H9 (cell line): ENCODE measurements around the gene CRHR1. TPM values are rescaled to one million over a fixed set of nuclear protein-coding genes. Genes with fewer than 3 reads are reported as not detected.

Experiments used
- DNase-seq: peaks from one replicate; pipeline ENCODE4 v3.0.0-alpha.2; 2017
- H2AFZ ChIP-seq: one replicate; pipeline ENCODE4 v1.6.1; 2013; ENCODE audit warnings: mild to moderate bottlenecking, low read length, control low read depth, moderate library complexity
- H2AK5ac ChIP-seq: 2 replicates; pipeline ENCODE4 v1.6.1; 2013; ENCODE audit warnings: low read length, control low read depth, mixed read lengths; ENCODE audit not compliant: insufficient read length
- H2BK120ac ChIP-seq: one replicate; pipeline ENCODE4 v1.6.1; 2013; ENCODE audit warnings: low read depth, mild to moderate bottlenecking, low read length, control low read depth, inconsistent platforms; ENCODE audit not compliant: poor library complexity, severe bottlenecking
- H2BK12ac ChIP-seq: 2 replicates; pipeline ENCODE4 v1.6.1; 2013; ENCODE audit warnings: low read length, control low read depth, mixed read lengths, low read depth; ENCODE audit not compliant: insufficient read length
- H2BK15ac ChIP-seq: 2 replicates; pipeline ENCODE4 v1.6.1; 2013; ENCODE audit warnings: low read depth, low read length, control low read depth
- H2BK20ac ChIP-seq: one replicate; pipeline ENCODE4 v1.6.1; 2013; ENCODE audit warnings: low read depth, mild to moderate bottlenecking, low read length, control low read depth, inconsistent platforms; ENCODE audit not compliant: poor library complexity, severe bottlenecking
- H2BK5ac ChIP-seq: 2 replicates; pipeline ENCODE4 v1.6.1; 2013; ENCODE audit warnings: low read length, control low read depth, mixed read lengths; ENCODE audit not compliant: insufficient read length
- H3K14ac ChIP-seq: 2 replicates; pipeline ENCODE4 v1.6.1; 2013; ENCODE audit warnings: low read length, control low read depth; ENCODE audit not compliant: insufficient read depth
- H3K18ac ChIP-seq: 2 replicates; pipeline ENCODE4 v1.6.1; 2013; ENCODE audit warnings: low read depth, mild to moderate bottlenecking, mixed read lengths, low read length, control low read depth; ENCODE audit not compliant: insufficient read length
- H3K23ac ChIP-seq: 2 replicates; pipeline ENCODE4 v1.6.1; 2013; ENCODE audit warnings: low read length, control low read depth, mixed read lengths, low read depth; ENCODE audit not compliant: insufficient read length
- H3K23me2 ChIP-seq: 2 replicates; pipeline ENCODE4 v1.6.1; 2013; ENCODE audit warnings: low read depth, mild to moderate bottlenecking, mixed read lengths, low read length, control low read depth; ENCODE audit not compliant: insufficient read length, poor library complexity, severe bottlenecking
- H3K27ac ChIP-seq: 2 replicates; pipeline ENCODE4 v1.5.1; 2013; ENCODE audit warnings: low read length, control low read depth, mixed read lengths, low read depth; ENCODE audit not compliant: insufficient read length
- H3K27me3 ChIP-seq: 2 replicates; pipeline ENCODE4 v1.6.1; 2013; ENCODE audit warnings: low read length, control low read depth, inconsistent platforms; ENCODE audit not compliant: insufficient read depth
- H3K4ac ChIP-seq: 2 replicates; pipeline ENCODE4 v1.6.1; 2013; ENCODE audit warnings: low read depth, mild to moderate bottlenecking, control low read depth, inconsistent platforms, low read length, moderate library complexity
- H3K4me1 ChIP-seq: 2 replicates; pipeline ENCODE4 v1.6.1; 2013; ENCODE audit warnings: low read length, control low read depth, inconsistent platforms; ENCODE audit not compliant: insufficient read depth
- H3K4me2 ChIP-seq: 2 replicates; pipeline ENCODE4 v1.6.1; 2013; ENCODE audit warnings: low read length, control low read depth, mixed read lengths; ENCODE audit not compliant: insufficient read length, insufficient read depth
- H3K56ac ChIP-seq: 2 replicates; pipeline ENCODE4 v1.6.1; 2013; ENCODE audit warnings: low read depth, mild to moderate bottlenecking, mixed read lengths, low read length, control low read depth; ENCODE audit not compliant: insufficient read length
- H3K79me1 ChIP-seq: 2 replicates; pipeline ENCODE4 v1.6.1; 2013; ENCODE audit warnings: low read depth, mild to moderate bottlenecking, moderate library complexity, low read length, control low read depth, inconsistent platforms; ENCODE audit not compliant: insufficient read depth, poor library complexity, severe bottlenecking
- H3K79me2 ChIP-seq: 2 replicates; pipeline ENCODE4 v1.6.1; 2013; ENCODE audit warnings: low read length, control low read depth, inconsistent platforms; ENCODE audit not compliant: insufficient read depth
- H3K9ac ChIP-seq: 2 replicates; pipeline ENCODE4 v1.6.1; 2013; ENCODE audit warnings: low read length, control low read depth, mixed read lengths; ENCODE audit not compliant: insufficient read length; ENCODE audit errors: extremely low read depth
- H3K9me3 ChIP-seq: one replicate; pipeline ENCODE4 v1.6.1; 2013; ENCODE audit warnings: low read depth, low read length, inconsistent platforms; ENCODE audit not compliant: control insufficient read depth
- H3T11ph ChIP-seq: one replicate; pipeline ENCODE4 v1.6.1; 2013; ENCODE audit warnings: mild to moderate bottlenecking, low read length, control low read depth, inconsistent platforms
- H4K20me1 ChIP-seq: one replicate; pipeline ENCODE4 v1.6.1; 2013; ENCODE audit not compliant: control insufficient read depth, insufficient read length, insufficient read depth
- H4K5ac ChIP-seq: 2 replicates; pipeline ENCODE4 v1.6.1; 2013; ENCODE audit warnings: low read depth, mild to moderate bottlenecking, mixed read lengths, low read length, control low read depth; ENCODE audit not compliant: insufficient read length
- H4K8ac ChIP-seq: replicated peaks from 2 replicates; pipeline ENCODE4 v1.6.1; 2013; ENCODE audit warnings: low read length, control low read depth, mixed read lengths, low read depth; ENCODE audit not compliant: insufficient read length
- H4K91ac ChIP-seq: 2 replicates; pipeline ENCODE4 v1.6.1; 2013; ENCODE audit warnings: low read depth, mild to moderate bottlenecking, moderate library complexity, mixed read lengths, low read length, control low read depth; ENCODE audit not compliant: insufficient read length
- H3K27ac Mint-ChIP-seq, 3 experiments: 2 replicates in 2 of 3; 3 replicates in 1 of 3; pipeline ENCODE4 v1.8.0; 2020 to 2021; ENCODE audit warnings: mixed read lengths in 3 of 3, mild to moderate bottlenecking in 1 of 3, moderate library complexity in 1 of 3
- H3K27me3 Mint-ChIP-seq: 2 replicates; pipeline ENCODE4 v1.8.0; 2021; ENCODE audit warnings: low read depth, mild to moderate bottlenecking, moderate library complexity, mixed read lengths
- H3K36me3 Mint-ChIP-seq, 3 experiments: 2 replicates in 2 of 3; 3 replicates in 1 of 3; pipeline ENCODE4 v1.8.0; 2020 to 2021; ENCODE audit warnings: low read depth in 3 of 3, mixed read lengths in 3 of 3; ENCODE audit not compliant: insufficient read depth in 1 of 3
- H3K4me1 Mint-ChIP-seq, 2 experiments: 2 replicates each; pipeline ENCODE4 v1.8.0; 2020; ENCODE audit warnings: mixed read lengths in 2 of 2
- H3K4me3 Mint-ChIP-seq, 2 experiments: 2 replicates in 1 of 2; 3 replicates in 1 of 2; pipeline ENCODE4 v1.8.0; 2020 to 2021; ENCODE audit warnings: mild to moderate bottlenecking in 2 of 2, mixed read lengths in 2 of 2, moderate library complexity in 1 of 2
- H3K9me3 Mint-ChIP-seq, 2 experiments: 2 replicates in 1 of 2; 3 replicates in 1 of 2; pipeline ENCODE4 v1.8.0; 2020; ENCODE audit warnings: mild to moderate bottlenecking in 2 of 2, mixed read lengths in 2 of 2, moderate library complexity in 1 of 2
- WGBS: extraction: QIAGEN DNeasy Blood & Tissue Kit; methylation state at CpG from one replicate; pipeline ENCODE4 v1.1.7; 2013; ENCODE audit warnings: missing lambda C conversion rate, low lambda C conversion rate, mixed read lengths; ENCODE audit not compliant: insufficient read length; ENCODE audit errors: extremely low coverage; 5-methylcytosine and 5-hydroxymethylcytosine counted together
- total RNA-seq: library from RNA; stranded (reverse); gene quantifications from 2 replicates; pipeline ENCODE4 v1.2.1, GENCODE V29; 2021
- TF ChIP-seq, protein P1 (sequence below): fragments of 200-600 bp; sonication (generic); conservative IDR thresholded peaks from 3 replicates; pipeline ENCODE4 v1.8.0; 2021; ENCODE audit warnings: antibody characterized with exemption, mild to moderate bottlenecking

The CRHR1 gene
- total RNA-seq, 1 experiment from 2014 or later: 0.52 TPM

GRCh38 chr17:45801421-45801820 lies 17.3 kb downstream of the CRHR1 start:
- H3K27ac Mint-ChIP-seq: no peak overlapping the region
- no peak overlapping the region for H3K56ac ChIP-seq
- H3K4me2 ChIP-seq: no peak overlapping the region
- no peak overlapping the region for H3K27ac ChIP-seq
- H3K9ac ChIP-seq: no peak overlapping the region
- DNase-seq: no peak
- H3K4me1 Mint-ChIP-seq: peaks cover 9 to 21% of the 10 kb centered on the region in 2 experiments; a peak in 3 of 4 replicates
- no peaks in the 10 kb centered on the region for H3K9me3 ChIP-seq
- H3K36me3 Mint-ChIP-seq: no peaks in the 10 kb centered on the region; a peak in 1 of 7 replicates
- no peaks in the 10 kb centered on the region for H3K79me1 ChIP-seq
- no peaks in the 10 kb centered on the region for H3K4me1 ChIP-seq
- no peak overlapping the region for H3K14ac ChIP-seq
- H4K5ac ChIP-seq: no peak overlapping the region
- H3K9me3 Mint-ChIP-seq: no peaks in the 10 kb centered on the region
- TF ChIP-seq, protein P1, sequence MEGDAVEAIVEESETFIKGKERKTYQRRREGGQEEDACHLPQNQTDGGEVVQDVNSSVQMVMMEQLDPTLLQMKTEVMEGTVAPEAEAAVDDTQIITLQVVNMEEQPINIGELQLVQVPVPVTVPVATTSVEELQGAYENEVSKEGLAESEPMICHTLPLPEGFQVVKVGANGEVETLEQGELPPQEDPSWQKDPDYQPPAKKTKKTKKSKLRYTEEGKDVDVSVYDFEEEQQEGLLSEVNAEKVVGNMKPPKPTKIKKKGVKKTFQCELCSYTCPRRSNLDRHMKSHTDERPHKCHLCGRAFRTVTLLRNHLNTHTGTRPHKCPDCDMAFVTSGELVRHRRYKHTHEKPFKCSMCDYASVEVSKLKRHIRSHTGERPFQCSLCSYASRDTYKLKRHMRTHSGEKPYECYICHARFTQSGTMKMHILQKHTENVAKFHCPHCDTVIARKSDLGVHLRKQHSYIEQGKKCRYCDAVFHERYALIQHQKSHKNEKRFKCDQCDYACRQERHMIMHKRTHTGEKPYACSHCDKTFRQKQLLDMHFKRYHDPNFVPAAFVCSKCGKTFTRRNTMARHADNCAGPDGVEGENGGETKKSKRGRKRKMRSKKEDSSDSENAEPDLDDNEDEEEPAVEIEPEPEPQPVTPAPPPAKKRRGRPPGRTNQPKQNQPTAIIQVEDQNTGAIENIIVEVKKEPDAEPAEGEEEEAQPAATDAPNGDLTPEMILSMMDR: no peak
- no peaks in the 10 kb centered on the region for H3K23me2 ChIP-seq
- no CpG with 5 or more reads among the region's 8 CpGs for WGBS
- no peak overlapping the region for H3K4ac ChIP-seq
- no peak overlapping the region for H4K8ac ChIP-seq
- no peak overlapping the region for H3K4me3 Mint-ChIP-seq
- H4K91ac ChIP-seq: no peak overlapping the region
- no peak overlapping the region for H2AFZ ChIP-seq
- H2BK120ac ChIP-seq: no peak overlapping the region
- no peak overlapping the region for H3K18ac ChIP-seq
- no peak overlapping the region for H2AK5ac ChIP-seq
- peaks cover 57% of the 10 kb centered on the region for H3K27me3 Mint-ChIP-seq
- H3K23ac ChIP-seq: no peak overlapping the region
- no peak overlapping the region for H2BK15ac ChIP-seq
- no peaks in the 10 kb centered on the region for H3K79me2 ChIP-seq
- no peak overlapping the region for H3T11ph ChIP-seq
- H2BK20ac ChIP-seq: no peak overlapping the region
- no peaks in the 10 kb centered on the region; the same call in 1 of the 2 replicates for H3K27me3 ChIP-seq
- no peak overlapping the region for H2BK12ac ChIP-seq
- no peaks in the 10 kb centered on the region for H4K20me1 ChIP-seq
- H2BK5ac ChIP-seq: no peak overlapping the region
